Hematopoietic multipotent progenitor cell (in vitro differentiated cells): Measurements from ENCODE around the gene CACNA1C. TPM values are rescaled to one million over a fixed set of nuclear protein-coding genes. Genes with fewer than 3 reads are reported as not detected.

Source experiments
- DNase-seq, 3 donors: peaks; one replicate each; pipeline ENCODE4 v3.0.0-alpha.2; 2011 to 2015; ENCODE audit warnings: low read depth in 2 of 3, low spot score in 2 of 3
- total RNA-seq: library from RNA; depleted of rRNA; stranded (reverse); fragments of >200 nt; gene quantifications from one replicate; pipeline ENCODE4 v1.2.3, GENCODE V29; 2012

The CACNA1C gene
- total RNA-seq, 1 donor = 0.54 TPM

- no peak for DNase-seq
Measured at GRCh38 chr12:2191534-2192153, 138.9 kb downstream of the CACNA1C start.

GRCh38 chr12:2192231-2192630 is 139.4 kb downstream of the CACNA1C start:
- no peak for DNase-seq

GRCh38 chr12:2194060-2194459 is 141.3 kb downstream of the CACNA1C start:
- no peak for DNase-seq

GRCh38 chr12:2194571-2194970 is 141.8 kb downstream of the CACNA1C start:
- no peak for DNase-seq

- no peak for DNase-seq
Measured at GRCh38 chr12:2195085-2195484, 142.3 kb downstream of the CACNA1C start.

GRCh38 chr12:2198005-2198501 is 145.3 kb downstream of the CACNA1C start:
- DNase-seq = no peak

GRCh38 chr12:2198542-2198941 is 145.8 kb downstream of the CACNA1C start:
- no peak for DNase-seq

- DNase-seq = no peak
Measured at GRCh38 chr12:2205996-2206395, 153.2 kb downstream of the CACNA1C start.

GRCh38 chr12:2208837-2209635 is 156.2 kb downstream of the CACNA1C start:
- DNase-seq = no peak

- DNase-seq = no peak
Measured at GRCh38 chr12:2211119-2211518, 158.3 kb downstream of the CACNA1C start.

GRCh38 chr12:2212537-2212936 is 159.8 kb downstream of the CACNA1C start:
- DNase-seq = peak in 1 of 3 donors; percentile 29

- peak in 2 of 3 donors; percentile 35 to 74 for DNase-seq
Measured at GRCh38 chr12:2212971-2213869, 160.4 kb downstream of the CACNA1C start.

- DNase-seq = no peak
Measured at GRCh38 chr12:2214411-2214810, 161.6 kb downstream of the CACNA1C start.

- no peak for DNase-seq
Measured at GRCh38 chr12:2215709-2216560, 163.1 kb downstream of the CACNA1C start.

- no peak for DNase-seq
Measured at GRCh38 chr12:2218706-2219105, 165.9 kb downstream of the CACNA1C start.

- DNase-seq = no peak
Measured at GRCh38 chr12:2221030-2221621, 168.3 kb downstream of the CACNA1C start.

- DNase-seq = no peak
Measured at GRCh38 chr12:2222691-2223090, 169.9 kb downstream of the CACNA1C start.

GRCh38 chr12:2224961-2225360 is 172.2 kb downstream of the CACNA1C start:
- no peak for DNase-seq

- no peak for DNase-seq
Measured at GRCh38 chr12:2225696-2226095, 172.9 kb downstream of the CACNA1C start.

- DNase-seq = no peak
Measured at GRCh38 chr12:2226641-2227040, 173.9 kb downstream of the CACNA1C start.
